ENCODE data around the gene CALML3. TPM values are rescaled to one million over a fixed set of nuclear protein-coding genes. Genes with fewer than 3 reads are reported as not detected.

Gene CALML3
- total RNA-seq, 1 experiment from 2014 or later, result not detected

DNA sequence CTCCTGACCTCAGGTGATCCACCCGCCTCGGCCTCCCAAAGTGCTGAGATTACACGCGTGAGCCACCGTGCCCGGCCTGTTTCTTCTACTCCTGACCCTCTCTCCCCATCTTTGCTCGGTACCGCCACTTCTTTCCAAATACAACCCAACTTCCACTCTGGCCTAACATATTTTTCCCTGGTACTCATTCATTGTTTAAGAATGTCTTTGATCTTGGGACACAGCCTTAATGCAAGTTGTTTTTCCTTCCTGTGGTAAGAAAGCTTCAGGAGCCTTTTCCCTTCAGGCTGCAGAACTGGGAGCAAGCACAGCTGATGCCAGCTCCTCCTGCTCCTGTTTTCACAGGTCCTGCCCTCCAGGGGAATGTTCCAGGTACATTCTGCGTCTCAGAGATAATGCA lies 13.7 kb downstream of the CALML3 start:
- Histone ChIP-seq H3K18ac (ENCODE audit: insufficient read length, low read depth, low read length) (no peak overlapping the region), H2BK120ac (ENCODE audit: low read depth, low read length, poor library complexity, severe bottlenecking) (no peak overlapping the region), H2BK20ac (ENCODE audit: low read depth, low read length, poor library complexity, severe bottlenecking) (no peak overlapping the region), H3K79me1 (ENCODE audit: insufficient read depth, low read depth, low read length, poor library complexity, severe bottlenecking) (no peaks in the 10 kb centered on the region), H2BK15ac (ENCODE audit: low read depth, low read length) (no peak overlapping the region), H3K9me3 (ENCODE audit: control insufficient read depth, low read depth, low read length) (no peaks in the 10 kb centered on the region), H2BK5ac (ENCODE audit: insufficient read length, low read length) (no peak overlapping the region), H3K27me3 (ENCODE audit: insufficient read depth, low read length) (no peaks in the 10 kb centered on the region), H4K91ac (ENCODE audit: insufficient read length, low read depth, low read length) (no peak overlapping the region), H3K79me2 (ENCODE audit: insufficient read depth, low read length) (no peaks in the 10 kb centered on the region), H2AK5ac (ENCODE audit: insufficient read length, low read length) (no peak overlapping the region), H3K4me1 (ENCODE audit: insufficient read depth, low read length) (no peaks in the 10 kb centered on the region), H3K27ac (ENCODE audit: insufficient read length, low read depth, low read length) (no peak overlapping the region), H3K56ac (ENCODE audit: insufficient read length, low read depth, low read length) (no peak overlapping the region), H3T11ph (ENCODE audit: low read length) (no peak overlapping the region), H2AFZ (ENCODE audit: low read length) (no peak overlapping the region), H4K5ac (ENCODE audit: insufficient read length, low read depth, low read length) (no peak overlapping the region), H3K4me2 (ENCODE audit: insufficient read depth, insufficient read length, low read length) (no peak overlapping the region), H4K20me1 (ENCODE audit: control insufficient read depth, insufficient read depth, insufficient read length) (no peaks in the 10 kb centered on the region), H3K9ac (ENCODE audit: extremely low read depth, insufficient read length, low read length) (no peak overlapping the region), H3K14ac (ENCODE audit: insufficient read depth, low read length) (no peak overlapping the region), H3K23ac (ENCODE audit: insufficient read length, low read depth, low read length) (no peak overlapping the region), H4K8ac (replicated peaks; ENCODE audit: insufficient read length, low read depth, low read length) (no peak overlapping the region), H2BK12ac (ENCODE audit: insufficient read length, low read depth, low read length) (no peak overlapping the region), H3K23me2 (ENCODE audit: insufficient read length, low read depth, low read length, poor library complexity, severe bottlenecking) (no peaks in the 10 kb centered on the region), H3K4ac (ENCODE audit: low read depth, low read length) (no peak overlapping the region)
- DNase-seq, result no peak
- TF ChIP-seq, protein P1, sequence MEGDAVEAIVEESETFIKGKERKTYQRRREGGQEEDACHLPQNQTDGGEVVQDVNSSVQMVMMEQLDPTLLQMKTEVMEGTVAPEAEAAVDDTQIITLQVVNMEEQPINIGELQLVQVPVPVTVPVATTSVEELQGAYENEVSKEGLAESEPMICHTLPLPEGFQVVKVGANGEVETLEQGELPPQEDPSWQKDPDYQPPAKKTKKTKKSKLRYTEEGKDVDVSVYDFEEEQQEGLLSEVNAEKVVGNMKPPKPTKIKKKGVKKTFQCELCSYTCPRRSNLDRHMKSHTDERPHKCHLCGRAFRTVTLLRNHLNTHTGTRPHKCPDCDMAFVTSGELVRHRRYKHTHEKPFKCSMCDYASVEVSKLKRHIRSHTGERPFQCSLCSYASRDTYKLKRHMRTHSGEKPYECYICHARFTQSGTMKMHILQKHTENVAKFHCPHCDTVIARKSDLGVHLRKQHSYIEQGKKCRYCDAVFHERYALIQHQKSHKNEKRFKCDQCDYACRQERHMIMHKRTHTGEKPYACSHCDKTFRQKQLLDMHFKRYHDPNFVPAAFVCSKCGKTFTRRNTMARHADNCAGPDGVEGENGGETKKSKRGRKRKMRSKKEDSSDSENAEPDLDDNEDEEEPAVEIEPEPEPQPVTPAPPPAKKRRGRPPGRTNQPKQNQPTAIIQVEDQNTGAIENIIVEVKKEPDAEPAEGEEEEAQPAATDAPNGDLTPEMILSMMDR (conservative IDR thresholded peaks at IDR 0.05), result no peak
- Mint-ChIP-seq H3K27me3 (ENCODE audit: low read depth) (no peaks in the 10 kb centered on the region), H3K4me3 (no peak overlapping the region), H3K36me3 (ENCODE audit: insufficient read depth in 1 of 3, low read depth in 3 of 3) (peaks cover 4 to 9% (median 5%) of the 10 kb centered on the region in 3 experiments; a peak in 5 of 7 replicates), H3K9me3 (peaks cover 12 to 17% of the 10 kb centered on the region in 2 experiments), H3K4me1 (peaks cover 3% of the 10 kb centered on the region in 2 experiments; a peak in 1 of 4 replicates), H3K27ac (no peak overlapping the region; a peak in 1 of 7 replicates)
- no CpG with 5 or more reads among the region's 9 CpGs for whole genome bisulfite sequencing (ENCODE audit: extremely low coverage, insufficient read length, low lambda C conversion rate)

Data from H9 (cell line).